ENCODE measurements around the gene SRRM4. TPM values are rescaled to one million over a fixed set of nuclear protein-coding genes. Genes with fewer than 3 reads are reported as not detected.

Gene SRRM4, protein sequence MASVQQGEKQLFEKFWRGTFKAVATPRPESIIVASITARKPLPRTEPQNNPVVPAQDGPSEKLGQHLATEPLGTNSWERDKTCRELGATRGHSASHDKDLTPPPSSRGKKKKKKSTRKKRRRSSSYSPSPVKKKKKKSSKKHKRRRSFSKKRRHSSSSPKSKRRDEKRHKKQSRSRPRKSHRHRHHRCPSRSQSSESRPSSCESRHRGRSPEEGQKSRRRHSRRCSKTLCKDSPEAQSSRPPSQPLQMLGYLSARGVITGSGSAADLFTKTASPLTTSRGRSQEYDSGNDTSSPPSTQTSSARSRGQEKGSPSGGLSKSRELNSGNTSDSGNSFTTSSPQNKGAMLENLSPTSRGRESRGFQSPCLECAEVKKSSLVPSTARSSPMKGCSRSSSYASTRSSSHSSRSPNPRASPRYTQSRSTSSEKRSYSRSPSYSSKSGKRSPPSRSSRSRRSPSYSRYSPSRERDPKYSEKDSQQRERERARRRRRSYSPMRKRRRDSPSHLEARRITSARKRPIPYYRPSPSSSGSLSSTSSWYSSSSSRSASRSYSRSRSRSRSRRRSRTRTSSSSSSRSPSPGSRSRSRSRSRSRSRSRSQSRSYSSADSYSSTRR
- total RNA-seq, result not detected in 2 replicates

GRCh38 chr12:118981285-118982211, at the start of gene SRRM4:
SRRM4 (plus strand) TSS chr12:118981541; CDS start chr12:118981883, 342 bp downstream.

DNA sequence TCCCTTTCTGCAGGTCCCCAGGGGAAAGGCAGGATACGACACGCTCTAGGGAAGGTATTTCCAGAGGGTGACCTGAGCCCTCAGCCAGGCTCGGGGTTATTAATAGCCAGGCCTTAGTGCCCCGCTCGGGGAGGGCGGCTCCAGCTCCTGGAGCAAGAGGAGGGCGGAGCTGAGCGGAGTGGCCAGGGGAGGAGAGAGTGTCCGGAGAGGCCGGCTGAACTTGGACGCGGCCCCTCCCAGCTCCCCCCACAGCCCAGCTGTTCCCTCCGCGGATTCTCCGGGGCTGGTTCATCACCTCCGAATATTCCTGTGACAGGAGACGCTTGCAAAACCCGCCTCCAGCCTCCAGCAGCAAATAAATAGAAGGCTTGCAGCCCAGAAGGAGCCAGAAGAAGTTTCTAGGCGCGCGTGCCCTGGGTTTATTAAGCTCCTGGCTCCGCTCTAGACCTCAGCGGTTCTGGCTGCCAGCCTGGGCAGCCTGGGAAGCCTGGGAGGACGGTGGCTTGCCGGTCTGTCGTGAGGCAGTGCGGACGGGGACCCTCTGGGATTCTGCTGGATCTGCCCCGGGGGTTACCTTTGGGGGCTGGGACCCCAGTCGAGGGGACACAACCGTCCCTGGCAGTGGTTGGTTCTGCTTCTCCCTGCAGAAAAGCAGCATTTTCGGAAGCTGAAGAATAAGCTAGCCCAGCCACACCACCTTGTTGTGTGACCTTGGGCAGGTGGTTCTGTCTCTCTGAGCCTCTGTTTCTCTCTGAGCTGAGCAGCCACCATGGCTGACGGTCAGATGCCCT, 197.4 kb downstream of the SRRM4 start, which contains the start of gene HSPB8:
HSPB8 (plus strand) TSS at position 388 of the 791 bp plus-strand sequence; CDS start at position 770, 382 bp downstream.

Other genes with a start within 250 kb of the SRRM4 start
- gene HSPB8, start 197.4 kb downstream of the SRRM4 start, total RNA-seq, result 29.7 and 33.8 TPM in 2 replicates